T-helper 2 cell treated with Interferon-gamma antibody and Interleukin-4, amounts not matched to agents 5 μg/mL and 100 μg/mL, for 36 hours (primary cell): Measurements from ENCODE around the gene CCDC73.
"Not testable (repeated sequence)": the region's sequence is repeated elsewhere in the genome, so short reads cannot be mapped to it uniquely, and the experiment has no call there.

Source experiments
- DNase-seq: peaks from one replicate; pipeline ENCODE4 v3.0.0; 2021; ENCODE audit warnings: low spot score
- H3K27ac Mint-ChIP-seq: one replicate; pipeline ENCODE4 v1.8.0; 2021; ENCODE audit warnings: mild to moderate bottlenecking, mixed read lengths
- H3K27me3 Mint-ChIP-seq: one replicate; pipeline ENCODE4 v1.8.0; 2021; ENCODE audit warnings: low read depth, mixed read lengths
- H3K36me3 Mint-ChIP-seq: one replicate; pipeline ENCODE4 v1.8.0; 2021; ENCODE audit warnings: low read depth, mixed read lengths
- H3K4me1 Mint-ChIP-seq: one replicate; pipeline ENCODE4 v1.8.0; 2021; ENCODE audit warnings: low read depth, mixed read lengths
- H3K4me3 Mint-ChIP-seq: one replicate; pipeline ENCODE4 v1.8.0; 2022; ENCODE audit warnings: mild to moderate bottlenecking, moderate library complexity, mixed read lengths
- H3K9me3 Mint-ChIP-seq: one replicate; pipeline ENCODE4 v1.8.0; 2021; ENCODE audit warnings: mixed read lengths

CCDC73 gene

GRCh38 chr11:32781721-32782120 is 12.7 kb downstream of the CCDC73 start:
- no peak for DNase-seq
- H3K36me3 Mint-ChIP-seq = no peaks in the 10 kb centered on the region
- peaks cover 7% of the 10 kb centered on the region for H3K27me3 Mint-ChIP-seq
- no peak overlapping the region for H3K4me3 Mint-ChIP-seq
- no peaks in the 10 kb centered on the region for H3K4me1 Mint-ChIP-seq
- no peaks in the 10 kb centered on the region for H3K9me3 Mint-ChIP-seq
- H3K27ac Mint-ChIP-seq = no peak overlapping the region

GRCh38 chr11:32780839-32781238 is 13.6 kb downstream of the CCDC73 start:
- H3K27ac Mint-ChIP-seq, H3K27me3 Mint-ChIP-seq, H3K9me3 Mint-ChIP-seq, H3K4me3 Mint-ChIP-seq, H3K4me1 Mint-ChIP-seq, DNase-seq, H3K36me3 Mint-ChIP-seq: not testable (repeated sequence)

GRCh38 chr11:32779136-32779535 is 15.3 kb downstream of the CCDC73 start:
- Mint-ChIP-seq H3K9me3 (no peaks in the 10 kb centered on the region), H3K4me1 (peaks cover 9% of the 10 kb centered on the region), H3K27ac (no peak overlapping the region), H3K27me3 (peaks cover 5% of the 10 kb centered on the region), H3K36me3 (no peaks in the 10 kb centered on the region), H3K4me3 (no peak overlapping the region)
- DNase-seq = no peak

GRCh38 chr11:32775908-32776307 is 18.6 kb downstream of the CCDC73 start:
- H3K4me1 Mint-ChIP-seq = peaks cover 9% of the 10 kb centered on the region
- no peaks in the 10 kb centered on the region for H3K27me3 Mint-ChIP-seq
- H3K4me3 Mint-ChIP-seq = no peak overlapping the region
- no peak overlapping the region for H3K27ac Mint-ChIP-seq
- H3K36me3 Mint-ChIP-seq = no peaks in the 10 kb centered on the region
- H3K9me3 Mint-ChIP-seq = no peaks in the 10 kb centered on the region
- DNase-seq = no peak

- H3K27me3 Mint-ChIP-seq = no peaks in the 10 kb centered on the region
- no peak for DNase-seq
- H3K4me1 Mint-ChIP-seq = peaks cover 9% of the 10 kb centered on the region
- no peaks in the 10 kb centered on the region for H3K36me3 Mint-ChIP-seq
- H3K9me3 Mint-ChIP-seq = no peaks in the 10 kb centered on the region
- H3K27ac Mint-ChIP-seq = no peak overlapping the region
- no peak overlapping the region for H3K4me3 Mint-ChIP-seq
Observed at GRCh38 chr11:32774081-32774480, 20.4 kb downstream of the CCDC73 start.

- Mint-ChIP-seq H3K27ac (no peak overlapping the region), H3K36me3 (no peaks in the 10 kb centered on the region), H3K4me3 (no peak overlapping the region), H3K27me3 (no peaks in the 10 kb centered on the region), H3K9me3 (no peaks in the 10 kb centered on the region), H3K4me1 (peaks cover 9% of the 10 kb centered on the region)
- DNase-seq = no peak
Observed at GRCh38 chr11:32772731-32773130, 21.7 kb downstream of the CCDC73 start.

GRCh38 chr11:32761774-32762173 is 32.7 kb downstream of the CCDC73 start:
- H3K4me1 Mint-ChIP-seq, H3K9me3 Mint-ChIP-seq, H3K4me3 Mint-ChIP-seq, H3K27ac Mint-ChIP-seq, H3K27me3 Mint-ChIP-seq, DNase-seq, H3K36me3 Mint-ChIP-seq: not testable (repeated sequence)

- peaks cover 9% of the 10 kb centered on the region for H3K27me3 Mint-ChIP-seq
- no peak overlapping the region for H3K27ac Mint-ChIP-seq
- no peaks in the 10 kb centered on the region for H3K9me3 Mint-ChIP-seq
- H3K4me1 Mint-ChIP-seq = no peaks in the 10 kb centered on the region
- no peaks in the 10 kb centered on the region for H3K36me3 Mint-ChIP-seq
- H3K4me3 Mint-ChIP-seq = no peak overlapping the region
- no peak for DNase-seq
Observed at GRCh38 chr11:32758291-32758690, 36.2 kb downstream of the CCDC73 start.

GRCh38 chr11:32753181-32753580 is 41.3 kb downstream of the CCDC73 start:
- not testable (repeated sequence) for DNase-seq, H3K4me3 Mint-ChIP-seq, H3K4me1 Mint-ChIP-seq, H3K9me3 Mint-ChIP-seq, H3K36me3 Mint-ChIP-seq, H3K27ac Mint-ChIP-seq, H3K27me3 Mint-ChIP-seq

- Mint-ChIP-seq H3K27me3 (no peaks in the 10 kb centered on the region), H3K4me1 (no peaks in the 10 kb centered on the region), H3K4me3 (no peak overlapping the region), H3K27ac (no peak overlapping the region), H3K36me3 (no peaks in the 10 kb centered on the region), H3K9me3 (no peaks in the 10 kb centered on the region)
- DNase-seq = no peak
Observed at GRCh38 chr11:32752001-32752400, 42.5 kb downstream of the CCDC73 start.

- H3K27ac Mint-ChIP-seq = no peak overlapping the region
- H3K27me3 Mint-ChIP-seq = no peaks in the 10 kb centered on the region
- no peaks in the 10 kb centered on the region for H3K9me3 Mint-ChIP-seq
- H3K4me1 Mint-ChIP-seq = no peaks in the 10 kb centered on the region
- H3K36me3 Mint-ChIP-seq = no peaks in the 10 kb centered on the region
- no peak for DNase-seq
- no peak overlapping the region for H3K4me3 Mint-ChIP-seq
Observed at GRCh38 chr11:32751381-32751780, 43.1 kb downstream of the CCDC73 start.

GRCh38 chr11:32729976-32730375 is 64.5 kb downstream of the CCDC73 start:
- H3K9me3 Mint-ChIP-seq = peaks cover 9% of the 10 kb centered on the region
- H3K27ac Mint-ChIP-seq = no peak overlapping the region
- no peak for DNase-seq

GRCh38 chr11:32723332-32723731 is 71.1 kb downstream of the CCDC73 start:
- Mint-ChIP-seq H3K4me3 (no peak overlapping the region), H3K27me3 (peaks cover 7% of the 10 kb centered on the region), H3K4me1 (no peaks in the 10 kb centered on the region), H3K27ac (no peak overlapping the region), H3K36me3 (no peaks in the 10 kb centered on the region), H3K9me3 (no peaks in the 10 kb centered on the region)
- no peak for DNase-seq

More at GRCh38 chr11:32729976-32730375, 64.5 kb downstream of the CCDC73 start:
- Mint-ChIP-seq H3K4me3 (no peak overlapping the region), H3K4me1 (no peaks in the 10 kb centered on the region), H3K27me3 (peaks cover 4% of the 10 kb centered on the region), H3K36me3 (no peaks in the 10 kb centered on the region)

GRCh38 chr11:32722255-32722654 is 72.2 kb downstream of the CCDC73 start:
- H3K36me3 Mint-ChIP-seq = no peaks in the 10 kb centered on the region
- H3K27ac Mint-ChIP-seq = no peak overlapping the region
- no peak for DNase-seq
- no peak overlapping the region for H3K4me3 Mint-ChIP-seq
- H3K27me3 Mint-ChIP-seq = peaks cover 9% of the 10 kb centered on the region
- no peaks in the 10 kb centered on the region for H3K9me3 Mint-ChIP-seq
- no peaks in the 10 kb centered on the region for H3K4me1 Mint-ChIP-seq

- Mint-ChIP-seq H3K9me3 (no peaks in the 10 kb centered on the region), H3K27me3 (peaks cover 20% of the 10 kb centered on the region), H3K4me1 (no peaks in the 10 kb centered on the region), H3K36me3 (no peaks in the 10 kb centered on the region), H3K4me3 (no peak overlapping the region), H3K27ac (no peak overlapping the region)
- no peak for DNase-seq
Observed at GRCh38 chr11:32713496-32713895, 81.0 kb downstream of the CCDC73 start.
